ENCODE results near the gene OR2B2.

OR2B2 gene

GRCh38 chr6:27893059-27893835, 18.9 kb downstream of the OR2B2 start:
- DNase-seq (ENCODE audit: low spot score) = peak; percentile 74

GRCh38 chr6:27892649-27893058, 19.5 kb downstream of the OR2B2 start:
- no peak for DNase-seq (ENCODE audit: low spot score)

- no peak for DNase-seq (ENCODE audit: low spot score)
These were observed 20.8 kb downstream of the OR2B2 start for GRCh38 chr6:27891320-27891875.

GRCh38 chr6:27890445-27891319, 21.5 kb downstream of the OR2B2 start:
- DNase-seq (ENCODE audit: low spot score) = peak; percentile 30

- no peak for DNase-seq (ENCODE audit: low spot score)
These were observed 22.4 kb downstream of the OR2B2 start for GRCh38 chr6:27889628-27890444.

GRCh38 chr6:27889275-27889627, 22.9 kb downstream of the OR2B2 start:
- no peak for DNase-seq (ENCODE audit: low spot score)

GRCh38 chr6:27888566-27888965, 23.6 kb downstream of the OR2B2 start:
- DNase-seq (ENCODE audit: low spot score) = peak; percentile 17

- no peak for DNase-seq (ENCODE audit: low spot score)
These were observed 26.1 kb downstream of the OR2B2 start for GRCh38 chr6:27886073-27886472.

GRCh38 chr6:27883136-27883535, 29.1 kb downstream of the OR2B2 start:
- DNase-seq (ENCODE audit: low spot score) = no peak

GRCh38 chr6:27882624-27883023, 29.6 kb downstream of the OR2B2 start:
- no peak for DNase-seq (ENCODE audit: low spot score)

GRCh38 chr6:27879837-27880236, 32.4 kb downstream of the OR2B2 start:
- no peak for DNase-seq (ENCODE audit: low spot score)

GRCh38 chr6:27874016-27874415, 38.2 kb downstream of the OR2B2 start:
- no peak for DNase-seq (ENCODE audit: low spot score)

- DNase-seq (ENCODE audit: low spot score) = no peak
These were observed 38.9 kb downstream of the OR2B2 start for GRCh38 chr6:27873021-27873940.

- no peak for DNase-seq (ENCODE audit: low spot score)
These were observed 39.6 kb downstream of the OR2B2 start for GRCh38 chr6:27872642-27873020.

- DNase-seq (ENCODE audit: low spot score) = peak; percentile 75
These were observed 40.1 kb downstream of the OR2B2 start for GRCh38 chr6:27871924-27872638.

- DNase-seq (ENCODE audit: low spot score) = no peak
These were observed 41.8 kb downstream of the OR2B2 start for GRCh38 chr6:27870291-27870870.

- DNase-seq (ENCODE audit: low spot score) = no peak
These were observed 43.9 kb downstream of the OR2B2 start for GRCh38 chr6:27868311-27868710.

- DNase-seq (ENCODE audit: low spot score) = no peak
These were observed 44.3 kb downstream of the OR2B2 start for GRCh38 chr6:27867945-27868300.

- peak; percentile 71 for DNase-seq (ENCODE audit: low spot score)
These were observed 44.9 kb downstream of the OR2B2 start for GRCh38 chr6:27867051-27867944.
